Measurements from ENCODE around the gene OXA1L.
A peak's percentile ranks its signal among the peaks of the same experiment; 100 is the strongest.
"Not testable (repeated sequence)": the region's sequence is repeated elsewhere in the genome, so short reads cannot be mapped to it uniquely, and the experiment has no call there.

The OXA1L gene

GRCh38 chr14:22802860-22803686, 36.6 kb downstream of the OXA1L start:
- DNase-seq: no peak

- DNase-seq: no peak
These were observed 37.1 kb downstream of the OXA1L start for GRCh38 chr14:22803687-22803974.

GRCh38 chr14:22805235-22805634, 38.7 kb downstream of the OXA1L start:
- not testable (repeated sequence) for DNase-seq

- DNase-seq: no peak
These were observed 41.1 kb downstream of the OXA1L start for GRCh38 chr14:22807432-22808087.

- no peak for DNase-seq
These were observed 42.1 kb downstream of the OXA1L start for GRCh38 chr14:22808388-22809209.

GRCh38 chr14:22811722-22812121, 45.2 kb downstream of the OXA1L start:
- DNase-seq: peak; percentile 64 to 77

- no peak for DNase-seq
These were observed 46.3 kb downstream of the OXA1L start for GRCh38 chr14:22812744-22813143.

GRCh38 chr14:22813145-22813544, 46.7 kb downstream of the OXA1L start:
- no peak for DNase-seq

GRCh38 chr14:22814373-22814772, 47.9 kb downstream of the OXA1L start:
- no peak for DNase-seq

- DNase-seq: peak; percentile 33 to 59
These were observed 48.6 kb downstream of the OXA1L start, which contains the start of gene SLC7A7 for GRCh38 chr14:22814941-22815713. SLC7A7 (minus strand) TSS chr14:22815435; CDS start chr14:22813398, 2,037 bp downstream.

GRCh38 chr14:22819151-22819988, 52.9 kb downstream of the OXA1L start:
- no peak for DNase-seq

GRCh38 chr14:22820731-22821130, 54.2 kb downstream of the OXA1L start:
- no peak for DNase-seq

- DNase-seq: no peak
These were observed 54.9 kb downstream of the OXA1L start for GRCh38 chr14:22821193-22822015.

GRCh38 chr14:22822016-22822570, 55.6 kb downstream of the OXA1L start:
- no peak for DNase-seq
